IMR-90 (cell line): ENCODE measurements around the gene ALOXE3. TPM values are rescaled to one million over a fixed set of nuclear protein-coding genes. Genes with fewer than 3 reads are reported as not detected.

Experiments used
- ATAC-seq: fragments of 200-7000 bp; cut with Tn5 transposase; 2 replicates; pipeline ENCODE4 v1.9.1; 2020; ENCODE audit warnings: low read depth, mild to moderate bottlenecking, moderate library complexity
- BruUV-seq: library from RNA; stranded (reverse); fragments of 400-500 nt; replicated peaks from 2 replicates; lab custom pipeline; 2021; lab: Mats Ljungman, UMichigan
- CTCF ChIA-PET: fragments of 300-600 bp; formaldehyde crosslinking; extraction: SDS; loops from one replicate; lab custom pipeline; 2021; ENCODE audit warnings: antibody characterized with exemption; lab: Yijun Ruan, JAX
- POLR2A ChIA-PET: fragments of 300-600 bp; sonication (Branson Sonifier 250); formaldehyde crosslinking; loops from one replicate; lab custom pipeline; 2022; ENCODE audit warnings: antibody characterized with exemption; ENCODE audit not compliant: unreplicated experiment; lab: Charles Lee
- DNase-seq: peaks from one replicate; pipeline ENCODE4 v3.0.0; 2013
- H2AFZ ChIP-seq: replicated peaks from 2 replicates; pipeline ENCODE3; 2013; ENCODE audit warnings: low read length, mild to moderate bottlenecking; ENCODE audit not compliant: poor library complexity
- H2AK5ac ChIP-seq: 2 replicates; pipeline ENCODE4 v1.6.1; 2013; ENCODE audit warnings: low read depth, low read length, inconsistent platforms
- H2AK9ac ChIP-seq: replicated peaks from 2 replicates; pipeline ENCODE3; 2013; ENCODE audit warnings: mild to moderate bottlenecking, low read depth, low read length, moderate library complexity; ENCODE audit not compliant: poor library complexity
- H2BK120ac ChIP-seq: 2 replicates; pipeline ENCODE4 v1.6.1; 2013; ENCODE audit warnings: low read depth, low read length, inconsistent platforms
- H2BK15ac ChIP-seq: 3 replicates; pipeline ENCODE4 v1.6.1; 2013; ENCODE audit warnings: low read depth, low read length, inconsistent platforms
- H2BK20ac ChIP-seq: 2 replicates; pipeline ENCODE4 v1.6.1; 2013; ENCODE audit warnings: low read depth, mild to moderate bottlenecking, inconsistent platforms, low read length, moderate library complexity
- H2BK5ac ChIP-seq: 2 replicates; pipeline ENCODE4 v1.6.1; 2013; ENCODE audit warnings: mild to moderate bottlenecking, low read depth, low read length, inconsistent platforms; ENCODE audit not compliant: poor library complexity, severe bottlenecking
- H3K14ac ChIP-seq: replicated peaks from 2 replicates; pipeline ENCODE4 v1.6.1; 2013; ENCODE audit warnings: low read depth, low read length, inconsistent platforms
- H3K18ac ChIP-seq: 2 replicates; pipeline ENCODE4 v1.6.1; 2013; ENCODE audit warnings: low read depth, low read length, control low read depth
- H3K23ac ChIP-seq: 2 replicates; pipeline ENCODE4 v1.6.1; 2013; ENCODE audit warnings: low read depth, low read length, inconsistent platforms
- H3K27ac ChIP-seq: 2 replicates; pipeline ENCODE4 v1.5.1; 2013; ENCODE audit warnings: mild to moderate bottlenecking, control low read depth, low read length; ENCODE audit not compliant: insufficient read depth
- H3K27me3 ChIP-seq: 2 replicates; pipeline ENCODE4 v1.6.1; 2013; ENCODE audit warnings: low read length; ENCODE audit not compliant: control insufficient read depth, insufficient read depth
- H3K36me3 ChIP-seq: 2 replicates; pipeline ENCODE4 v1.6.1; 2013; ENCODE audit warnings: low read length, mixed read lengths; ENCODE audit not compliant: control insufficient read depth, insufficient read depth
- H3K4ac ChIP-seq: 2 replicates; pipeline ENCODE4 v1.6.1; 2013; ENCODE audit warnings: low read depth, low read length, inconsistent platforms
- H3K4me1 ChIP-seq: 2 replicates; pipeline ENCODE4 v1.6.1; 2013; ENCODE audit warnings: low read length, mixed read lengths; ENCODE audit not compliant: control insufficient read depth, insufficient read depth
- H3K4me2 ChIP-seq: 2 replicates; pipeline ENCODE4 v1.6.1; 2013; ENCODE audit warnings: low read depth, mild to moderate bottlenecking, control low read depth, low read length, moderate library complexity
- H3K4me3 ChIP-seq: 2 replicates; pipeline ENCODE4 v1.5.1; 2013; ENCODE audit warnings: low read depth, mild to moderate bottlenecking, control low read depth, low read length, moderate library complexity; ENCODE audit not compliant: insufficient read depth
- H3K56ac ChIP-seq: 2 replicates; pipeline ENCODE4 v1.6.1; 2013; ENCODE audit warnings: low read length, inconsistent platforms; ENCODE audit not compliant: insufficient read depth; ENCODE audit errors: extremely low read depth
- H3K79me1 ChIP-seq, 2 experiments: 2 replicates each; pipeline ENCODE4 v1.6.1; 2013; ENCODE audit warnings: low read length in 2 of 2, inconsistent platforms in 1 of 2, low read depth in 1 of 2
- H3K9ac ChIP-seq: 2 replicates; pipeline ENCODE4 v1.6.1; 2013; ENCODE audit warnings: low read depth, low read length, control low read depth
- H3K9me1 ChIP-seq: 2 replicates; pipeline ENCODE4 v1.6.1; 2013; ENCODE audit warnings: low read length, inconsistent platforms; ENCODE audit not compliant: insufficient read depth
- H3K9me3 ChIP-seq: 2 replicates; pipeline ENCODE4 v1.6.1; 2013; ENCODE audit warnings: low read length; ENCODE audit not compliant: control insufficient read depth, insufficient read depth
- H4K20me1 ChIP-seq: 2 replicates; pipeline ENCODE4 v1.6.1; 2013; ENCODE audit warnings: low read length, inconsistent platforms; ENCODE audit not compliant: insufficient read depth
- H4K5ac ChIP-seq: 2 replicates; pipeline ENCODE4 v1.6.1; 2013; ENCODE audit warnings: mild to moderate bottlenecking, low read depth, low read length, control low read depth
- H4K8ac ChIP-seq, 2 experiments: 2 replicates each; pipeline ENCODE4 v1.6.1; 2013; ENCODE audit warnings: low read depth in 2 of 2, low read length in 2 of 2, control low read depth in 1 of 2, inconsistent platforms in 1 of 2
- H4K91ac ChIP-seq: 2 replicates; pipeline ENCODE4 v1.6.1; 2013; ENCODE audit warnings: low read depth, low read length, inconsistent platforms; ENCODE audit not compliant: insufficient read depth
- CEBPB ChIP-seq: IDR thresholded peaks from 2 replicates; pipeline ENCODE4 v1.6.1; 2012; ENCODE audit warnings: low read depth, low read length, improper control_type of control experiment
- RAD21 ChIP-seq: IDR thresholded peaks from 2 replicates; pipeline ENCODE4 v1.6.1; 2012; ENCODE audit warnings: low read length, improper control_type of control experiment
- RFX5 ChIP-seq: IDR thresholded peaks from 2 replicates; pipeline ENCODE4 v1.8.0; 2012; ENCODE audit warnings: low read depth, mild to moderate bottlenecking, low read length, moderate library complexity
- USF2 ChIP-seq: fragments of 150-350 bp; IDR thresholded peaks from 2 replicates; pipeline ENCODE4 v1.6.1; 2017; ENCODE audit warnings: mild to moderate bottlenecking, antibody characterized with exemption, low read length, low read depth
- WGBS, 2 experiments: methylation state at CpG; one replicate each; pipeline versions ENCODE4 v1.1.5 to v1.1.7; 2013; ENCODE audit warnings: missing lambda C conversion rate in 2 of 2; ENCODE audit not compliant: insufficient read length in 1 of 2; ENCODE audit errors: extremely low coverage in 2 of 2; 5-methylcytosine and 5-hydroxymethylcytosine counted together
- dilution Hi-C: fragments of 300-500 bp; cut with HindIII; formaldehyde crosslinking; loops from one replicate; pipeline ENCODE4 v1.14.3; 2018; ENCODE audit warnings: low sequenced_read_pairs; ENCODE audit not compliant: unreplicated experiment
- in situ Hi-C: fragments of 300-500 bp; cut with MboI; formaldehyde crosslinking; loops from 3 replicates; pipeline ENCODE4 v1.14.3; 2019; ENCODE audit warnings: low sequenced_read_pairs, inconsistent platforms, mixed read lengths
- intact Hi-C: fragments of 100-400 bp; cut with micrococcal nuclease; formaldehyde crosslinking; loops from 2 replicates; pipeline ENCODE4 v1.10.0; 2022
- polyA plus RNA-seq, 3 experiments: library from polyadenylated mRNA; depleted of rRNA; stranded (reverse); fragments of >200 nt; gene quantifications; 2 replicates each; pipeline ENCODE4 v1.2.3, GENCODE V29; 2012; ENCODE audit warnings: low replicate concordance in 1 of 3
- total RNA-seq: library from RNA; depleted of rRNA; stranded (reverse); fragments of >200 nt; gene quantifications from 2 replicates; pipeline ENCODE4 v1.2.3, GENCODE V29; 2012

The ALOXE3 gene
- total and polyA plus RNA-seq, 2 of the 4 experiments (the other 2 are of a cell fraction): under 0.01 to 0.26 TPM

DNA sequence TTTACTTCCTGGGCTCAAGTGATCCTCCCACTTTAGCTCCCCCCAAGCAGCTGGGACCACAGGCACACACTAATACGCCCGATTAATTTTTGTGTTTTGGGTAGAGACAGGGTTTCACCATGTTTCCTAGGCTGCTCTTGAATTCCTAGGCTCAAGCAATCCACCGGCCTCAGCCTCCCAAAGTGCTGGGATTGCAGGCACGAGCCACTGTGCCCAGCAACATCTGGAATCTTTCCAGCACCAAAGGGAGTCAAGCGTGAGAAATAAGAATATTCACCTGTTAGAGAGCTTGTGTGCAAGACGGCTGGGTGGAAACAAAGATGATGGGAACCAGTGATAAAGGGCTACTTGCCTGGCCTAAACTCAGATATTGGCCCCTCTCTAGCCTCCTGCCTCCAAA, 16.6 kb downstream of the ALOXE3 start:
- WGBS, 2 experiments: 35% methylated on average over 4 of the region's 6 CpGs; no CpG with 5 or more reads in 1 of the 2 experiments
- Histone ChIP-seq H3K9me1 (no peaks in the 10 kb centered on the region; the same call in 1 of the 2 replicates), H4K20me1 (no peaks in the 10 kb centered on the region), H2AFZ (no peak overlapping the region), H3K9ac (no peak overlapping the region), H3K56ac (no peak overlapping the region), H3K36me3 (no peaks in the 10 kb centered on the region), H3K9me3 (no peaks in the 10 kb centered on the region), H3K4me3 (no peak overlapping the region), H3K79me1 (no peaks in the 10 kb centered on the region), H2BK15ac (no peak overlapping the region), H2BK20ac (no peak overlapping the region), H2AK9ac (no peak overlapping the region), H3K27ac (no peak overlapping the region), H3K4me2 (no peak overlapping the region), H3K4ac (no peak overlapping the region), H2BK120ac (no peak overlapping the region), H3K18ac (no peak overlapping the region), H3K23ac (no peak overlapping the region), H3K27me3 (peaks cover 37% of the 10 kb centered on the region), H4K5ac (no peak overlapping the region), H2AK5ac (no peak overlapping the region), H2BK5ac (no peak overlapping the region), H4K8ac (no peak overlapping the region), H4K91ac (no peak overlapping the region), H3K4me1 (peaks cover 2% of the 10 kb centered on the region; the same call in 1 of the 2 replicates), H3K14ac (no peak overlapping the region)
- dilution Hi-C loops: loop anchor here (25.0 kb wide), 1 partner anchor 136 kb away; the partner anchor contains the start of genes CTC1 and PFAS
- no peak for TF ChIP-seq CEBPB
- no peak for TF ChIP-seq RAD21
- TF ChIP-seq USF2: no peak
- TF ChIP-seq RFX5: no peak
- CTCF ChIA-PET: no interaction called here
- in situ Hi-C loops: no loop called here
- ATAC-seq (no peak), DNase-seq (no peak)
- POLR2A ChIA-PET: no interaction called here
- BruUV-seq: no TSS peak
- intact Hi-C loops: no loop called here
